Occipital lobe (tissue), 2 donors: ENCODE data around the gene SLC25A19. TPM values are rescaled to one million over a fixed set of nuclear protein-coding genes. Genes with fewer than 3 reads are reported as not detected.
A peak's percentile ranks its signal among the peaks of the same experiment; 100 is the strongest.
"Not testable (repeated sequence)": the region's sequence is repeated elsewhere in the genome, so short reads cannot be mapped to it uniquely, and the experiment has no call there.

ENCODE experiments used
- DNase-seq: peaks from one replicate; lab custom pipeline; 2025; lab: John Stamatoyannopoulos, UW
- total RNA-seq: library from RNA; depleted of rRNA; stranded (reverse); fragments of >200 nt; gene quantifications from one replicate; pipeline ENCODE4 v1.2.3, GENCODE V29; 2014

Gene SLC25A19
- total RNA-seq, 1 donor from 2014 or later = 4.4 TPM

- DNase-seq = no peak
Measured at GRCh38 chr17:75301502-75302206, 12.4 kb upstream of the SLC25A19 start.

DNA sequence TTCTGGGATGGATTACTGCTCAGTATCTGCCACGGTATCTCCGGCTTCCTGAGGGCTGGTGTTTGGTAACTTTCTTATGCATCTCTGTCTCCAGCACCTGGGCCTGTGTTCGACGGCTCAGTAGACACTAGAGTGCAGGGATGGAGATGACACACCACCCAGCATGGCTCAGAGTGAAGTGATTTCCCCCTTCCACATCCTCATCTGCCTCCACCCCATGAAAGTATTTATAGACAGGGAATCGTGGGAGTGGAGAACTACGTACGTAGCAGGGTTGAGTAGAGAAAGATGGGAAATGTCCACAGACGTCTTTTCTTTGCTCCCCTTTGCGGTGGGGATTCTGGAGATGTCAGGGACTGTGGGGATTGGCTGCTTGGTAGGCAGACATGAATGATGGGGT is 11.8 kb upstream of the SLC25A19 start:
- DNase-seq = no peak

DNA sequence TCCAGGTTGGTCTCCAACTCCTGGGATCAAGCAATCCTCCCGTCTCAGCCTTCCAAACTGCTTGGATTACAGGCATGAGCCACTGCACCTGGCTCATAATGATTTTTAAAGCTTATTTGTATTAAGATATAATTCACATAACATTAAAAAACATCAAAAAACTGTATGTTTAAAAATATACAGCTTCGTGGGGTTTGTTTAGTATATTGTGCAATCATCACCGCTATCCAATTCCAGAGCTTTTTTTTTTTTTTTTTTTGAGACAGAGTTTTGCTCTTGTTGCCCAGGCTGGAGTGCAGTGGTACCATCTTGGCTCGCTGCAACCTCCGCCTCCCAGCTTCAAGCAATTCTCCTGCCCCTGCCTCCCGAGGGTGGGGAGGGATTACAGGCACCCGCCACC is 11.0 kb upstream of the SLC25A19 start:
- no peak for DNase-seq

DNA sequence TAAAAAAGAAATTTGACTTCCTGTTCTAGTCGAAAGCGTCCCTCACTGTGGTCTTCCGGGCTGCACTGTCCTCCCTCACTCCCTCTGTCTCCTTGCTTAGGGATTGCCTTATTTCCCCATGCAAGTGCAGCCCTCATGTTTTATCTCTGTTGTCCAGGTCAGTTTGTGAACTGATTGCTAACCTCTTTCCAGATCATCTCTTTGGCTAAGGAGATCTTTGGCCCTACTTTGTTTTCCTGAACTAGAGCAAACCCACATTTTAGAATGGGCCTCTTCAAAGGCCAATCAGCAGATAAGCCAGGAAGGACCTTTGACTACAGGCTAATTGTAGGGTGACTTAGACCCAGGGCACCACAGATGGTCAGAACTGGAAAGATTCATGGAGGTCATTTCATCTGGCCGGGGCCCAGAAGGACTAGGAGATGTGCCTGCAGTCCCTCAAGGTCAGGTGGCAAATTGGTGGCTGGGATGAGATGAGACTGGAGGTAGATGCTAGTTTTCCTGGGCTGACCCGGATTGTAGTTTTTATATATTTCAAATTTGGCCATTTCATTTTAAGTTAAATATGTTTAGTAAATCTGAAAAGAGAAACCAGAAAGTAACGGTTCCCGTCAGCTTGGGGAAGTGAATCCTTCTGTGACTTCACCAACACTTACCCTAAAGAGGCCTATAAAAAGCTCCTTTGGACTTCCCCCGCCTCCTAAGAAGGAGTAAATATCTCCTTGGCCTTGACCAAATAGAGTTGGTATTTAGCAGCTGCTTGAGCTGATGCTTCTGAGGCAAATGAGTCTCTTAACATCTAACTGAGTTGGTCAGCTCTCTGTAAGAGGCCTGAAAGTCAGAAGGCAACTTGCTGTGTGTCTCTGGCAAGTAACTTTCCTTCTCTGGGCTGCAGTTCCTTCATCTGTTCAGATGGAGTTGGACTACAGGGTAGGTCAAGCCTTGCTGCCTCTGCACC is 6.2 kb upstream of the SLC25A19 start:
- DNase-seq = no peak

GRCh38 chr17:75292810-75293448 is 3.7 kb upstream of the SLC25A19 start:
- not testable (repeated sequence) for DNase-seq

DNA sequence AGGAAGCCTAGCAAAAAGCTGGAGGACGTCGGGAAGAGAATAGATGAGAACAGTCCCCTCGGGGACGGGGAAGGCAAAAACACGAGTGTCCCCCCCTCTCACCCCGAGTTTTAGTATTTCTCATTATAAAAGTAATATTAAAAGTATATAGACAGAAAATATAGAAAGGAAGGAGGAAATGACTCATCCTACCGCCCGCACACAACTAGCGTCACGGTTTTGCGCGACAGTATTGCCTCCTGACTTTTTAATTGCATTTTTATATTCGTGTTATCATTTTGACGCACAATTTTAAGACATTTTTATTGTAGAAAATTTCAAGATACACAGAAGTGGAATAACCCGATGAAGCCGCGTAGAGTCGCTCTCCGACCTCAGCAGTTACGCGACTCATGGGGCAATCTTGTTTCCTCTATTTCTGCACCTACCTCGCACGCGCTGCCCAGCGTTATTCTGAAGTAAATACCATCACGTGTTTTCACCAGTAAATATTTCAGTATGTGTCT is 652 bp upstream of the SLC25A19 start:
- no peak for DNase-seq

DNA sequence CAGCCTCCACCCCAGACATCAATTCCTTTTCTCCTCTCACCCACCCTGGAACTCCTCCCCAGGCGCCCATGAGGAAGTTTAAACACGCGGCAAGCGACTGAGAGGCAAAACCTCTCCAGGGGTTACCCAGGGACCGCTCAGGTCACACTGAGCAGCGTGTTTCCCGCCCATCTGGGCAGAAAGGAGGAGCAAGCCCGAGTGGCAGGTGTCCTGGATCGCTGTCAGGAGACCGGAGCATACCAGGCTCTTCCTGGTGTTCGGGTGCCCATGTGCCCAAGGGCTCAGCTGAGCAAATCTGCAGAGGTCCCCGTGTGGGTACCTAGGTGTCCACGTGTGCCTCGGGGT is 491 bp downstream of the SLC25A19 start:
- peak; percentile 71 for DNase-seq

- DNase-seq = no peak
Measured at GRCh38 chr17:75288359-75288758, 874 bp downstream of the SLC25A19 start.

DNA sequence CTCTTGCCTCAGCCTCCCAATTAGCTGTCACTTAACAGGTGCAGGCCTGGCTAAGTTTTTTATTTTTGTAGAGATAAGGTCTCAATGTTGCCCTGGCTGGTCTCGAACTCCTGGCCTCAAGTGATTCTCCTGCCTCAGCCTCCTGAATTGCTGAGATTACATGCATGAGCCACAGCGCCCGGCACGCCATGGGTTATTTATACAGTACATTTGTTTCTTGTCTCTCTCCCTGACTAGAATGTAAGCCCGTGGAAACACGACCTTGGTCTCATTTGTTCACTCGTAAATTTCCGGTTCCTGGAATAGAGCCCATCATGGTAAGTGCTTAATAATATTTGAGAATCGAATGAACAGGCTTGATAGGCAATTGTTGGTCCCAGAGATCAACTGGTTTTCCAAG is 2.0 kb downstream of the SLC25A19 start:
- DNase-seq = no peak

- no peak for DNase-seq
Measured at GRCh38 chr17:75285123-75285522, 4.1 kb downstream of the SLC25A19 start.

DNA sequence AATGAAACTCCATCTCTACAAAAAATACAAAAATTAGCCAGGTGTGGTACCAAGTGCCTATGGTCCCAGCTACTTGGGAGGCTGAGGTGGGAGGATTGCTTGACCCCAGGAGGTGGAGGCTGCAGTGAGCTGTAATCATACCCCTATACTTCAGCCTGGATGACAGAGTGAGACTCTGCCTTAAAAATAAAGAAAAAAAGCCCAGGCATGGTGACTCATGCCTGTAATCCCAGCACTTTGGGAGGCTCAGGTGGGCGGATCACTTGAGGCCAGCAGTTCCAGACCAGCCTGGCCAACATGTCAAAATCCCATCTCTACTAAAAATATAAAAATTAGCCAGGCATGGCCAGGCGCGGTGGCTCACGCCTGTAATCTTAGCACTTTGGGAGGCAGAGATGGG is 9.0 kb downstream of the SLC25A19 start:
- not testable (repeated sequence) for DNase-seq

- no peak for DNase-seq
Measured at GRCh38 chr17:75277664-75278071, 11.6 kb downstream of the SLC25A19 start.

DNA sequence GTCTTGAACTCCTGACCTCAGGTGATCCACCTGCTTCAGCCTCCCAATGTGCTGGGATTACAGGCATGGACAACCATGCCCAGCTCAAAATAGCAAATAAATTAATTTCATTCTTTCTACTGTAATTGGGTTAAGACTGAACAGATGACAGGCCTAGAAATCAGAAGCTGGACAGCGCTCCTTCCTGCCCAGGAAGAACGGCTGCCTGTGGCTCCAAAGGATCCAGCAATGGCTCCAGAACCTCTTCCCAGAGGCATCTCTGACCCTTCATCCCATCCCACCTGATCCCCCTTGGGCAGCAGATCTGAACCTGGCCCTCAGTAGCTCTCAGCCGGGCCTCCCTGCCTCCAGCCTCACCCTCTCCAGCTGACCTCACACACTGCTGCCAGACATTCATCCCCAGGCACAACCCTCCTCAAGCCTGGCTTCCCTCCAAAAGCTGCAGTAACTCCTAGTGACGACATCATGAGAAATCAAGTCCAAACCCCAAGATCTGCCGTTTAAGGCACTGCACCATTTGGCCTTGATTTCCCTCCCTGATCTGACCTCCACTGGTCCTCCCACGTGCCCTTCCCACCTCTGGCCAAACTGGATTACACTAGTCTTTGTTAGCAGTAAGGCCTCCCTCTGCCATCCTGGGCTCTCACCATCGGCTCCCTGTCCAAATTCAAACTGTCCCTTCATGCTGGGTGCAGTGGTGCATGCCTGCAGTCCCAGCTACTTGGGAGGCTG is 15.1 kb downstream of the SLC25A19 start:
- DNase-seq = no peak

- no peak for DNase-seq
Measured at GRCh38 chr17:75272848-75273184, 16.4 kb downstream of the SLC25A19 start.

DNA sequence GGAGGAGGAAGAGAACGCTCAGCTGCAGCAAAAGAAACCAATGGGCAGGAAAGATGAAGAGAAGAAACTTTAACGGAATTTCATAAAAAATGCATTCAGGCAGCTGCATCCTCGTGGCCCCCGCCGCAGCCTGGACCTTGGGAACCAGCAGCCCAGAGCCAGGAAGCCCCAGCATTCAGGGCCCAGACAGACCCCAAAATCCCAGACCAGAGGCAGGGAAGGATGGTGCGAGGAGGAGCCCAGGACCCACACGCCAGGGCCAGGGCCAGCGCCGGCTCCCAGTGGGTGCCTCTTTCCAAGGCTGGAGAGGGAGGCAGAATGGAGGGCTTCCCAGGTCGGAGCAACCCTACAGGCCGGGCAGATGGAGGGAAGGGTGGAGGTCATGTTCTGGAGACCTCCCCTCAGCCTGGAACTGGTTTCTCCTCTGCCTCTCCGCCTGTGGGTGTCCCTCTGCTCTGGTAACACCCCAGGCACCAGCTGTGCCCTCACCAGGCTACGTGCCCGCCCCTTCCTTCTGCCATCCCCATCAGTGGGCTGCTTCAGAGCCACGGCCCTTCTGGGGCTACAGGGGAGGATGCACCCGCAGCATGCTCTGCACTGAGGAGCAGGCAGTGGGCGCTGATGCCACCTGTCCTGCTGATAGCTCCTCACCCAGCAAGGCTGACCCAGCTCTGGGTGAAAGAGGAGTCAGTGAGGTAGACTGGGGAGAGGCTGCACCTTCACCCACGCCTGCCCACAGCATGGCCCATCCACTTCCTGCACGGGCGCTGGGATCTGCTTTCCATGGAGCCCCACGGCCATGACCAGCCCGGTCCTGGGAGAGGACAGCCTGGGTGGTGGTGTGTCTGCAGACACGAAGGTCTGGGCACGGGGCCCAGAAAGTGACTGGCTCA is 17.0 kb downstream of the SLC25A19 start:
- DNase-seq = peak; percentile 43

- peak; percentile 66 for DNase-seq
Measured at GRCh38 chr17:75271233-75271954, 17.8 kb downstream of the SLC25A19 start.

- DNase-seq = no peak
Measured at GRCh38 chr17:75270966-75271232, 18.3 kb downstream of the SLC25A19 start, which contains the start of gene MIF4GD. MIF4GD (minus strand) TSS chr17:75271231; CDS start chr17:75270195, 1,036 bp downstream.

DNA sequence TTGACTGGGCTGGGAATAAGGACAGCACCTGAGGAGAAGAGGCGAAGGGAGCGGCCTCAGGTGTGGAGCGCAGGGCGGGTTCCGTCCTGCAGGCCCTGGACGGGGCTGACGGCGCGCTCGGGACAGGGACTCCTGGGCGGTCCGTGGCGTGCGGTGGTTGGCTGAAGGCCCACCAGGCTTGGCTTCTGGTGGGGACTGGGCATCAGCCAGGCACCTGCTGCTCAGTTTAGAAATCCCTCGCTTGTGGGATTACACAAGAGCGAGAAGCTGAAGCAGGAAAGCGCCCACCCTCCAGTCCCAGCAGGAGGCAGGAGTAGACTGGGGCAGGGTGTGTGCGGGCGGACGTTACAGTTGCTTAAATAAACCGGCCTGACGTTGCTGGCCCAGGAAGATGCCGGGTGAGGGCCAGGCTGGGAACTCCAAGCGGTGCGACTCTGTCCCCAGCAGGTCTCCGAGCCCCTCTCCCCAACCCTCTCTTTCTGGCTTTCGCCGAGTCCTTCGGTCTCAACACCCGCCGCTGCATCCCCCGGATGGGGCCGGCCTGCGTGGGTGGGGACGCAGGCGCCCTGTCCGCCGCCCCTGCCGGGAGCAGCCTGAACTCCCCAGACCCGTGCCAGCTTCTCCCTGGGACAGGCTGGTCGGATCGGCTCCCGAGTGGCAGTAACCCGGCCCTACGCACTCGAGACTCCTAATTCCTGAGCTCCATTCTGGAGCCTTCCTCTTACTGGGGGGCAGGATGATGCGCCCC is 18.8 kb downstream of the SLC25A19 start:
- no peak for DNase-seq

GRCh38 chr17:75269844-75270217 is 19.4 kb downstream of the SLC25A19 start:
- no peak for DNase-seq
